NB4 (cell line): ENCODE results near the gene ANXA9.

Source experiments
- DNase-seq: peaks from one replicate; pipeline ENCODE4 v3.0.0; 2010; ENCODE audit warnings: low read depth
- H3K4me3 ChIP-seq: one replicate; pipeline ENCODE4 v1.5.1; 2011; ENCODE audit warnings: mild to moderate bottlenecking, low read depth, low read length, moderate library complexity
- MYC ChIP-seq: IDR thresholded peaks from 2 replicates; pipeline ENCODE4 v1.6.1; 2011; ENCODE audit warnings: low read depth, low read length
- POLR2A ChIP-seq: IDR thresholded peaks from 2 replicates; pipeline ENCODE4 v1.6.1; 2011; ENCODE audit warnings: mild to moderate bottlenecking; ENCODE audit not compliant: insufficient read length; ENCODE audit errors: extremely low read depth
- TF ChIP-seq, protein P1 (sequence below): IDR thresholded peaks from one replicate; pipeline ENCODE4 v1.5.1; 2012; ENCODE audit warnings: low read depth, low read length
- TF ChIP-seq, protein P2 (sequence below): IDR thresholded peaks from 2 replicates; pipeline ENCODE4 v1.6.1; 2011; ENCODE audit warnings: low read depth, low read length

Gene ANXA9

DNA sequence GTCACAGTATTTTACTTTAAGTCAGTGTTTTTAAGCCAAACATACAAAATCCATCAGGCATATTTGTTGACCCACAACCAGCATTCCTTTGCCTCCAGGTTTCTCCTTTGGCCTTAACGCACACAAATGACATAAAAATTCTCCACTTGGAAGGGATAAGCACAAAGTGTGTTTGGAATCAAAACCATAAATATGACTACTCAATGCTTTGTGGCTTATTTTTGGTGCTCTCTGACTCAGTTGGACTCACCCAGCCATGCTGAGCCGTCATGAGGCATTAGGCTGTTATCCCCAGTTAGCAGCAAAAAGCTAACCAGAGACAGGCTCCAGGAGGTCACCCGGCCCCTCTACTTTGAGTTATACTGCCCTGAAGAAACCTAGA, 27.1 kb downstream of the ANXA9 start:
- no peak for DNase-seq
- peak overlapping the region; percentile 92 for H3K4me3 ChIP-seq
- no peak for TF ChIP-seq POLR2A
- TF ChIP-seq MYC: no peak
- TF ChIP-seq, protein P1, sequence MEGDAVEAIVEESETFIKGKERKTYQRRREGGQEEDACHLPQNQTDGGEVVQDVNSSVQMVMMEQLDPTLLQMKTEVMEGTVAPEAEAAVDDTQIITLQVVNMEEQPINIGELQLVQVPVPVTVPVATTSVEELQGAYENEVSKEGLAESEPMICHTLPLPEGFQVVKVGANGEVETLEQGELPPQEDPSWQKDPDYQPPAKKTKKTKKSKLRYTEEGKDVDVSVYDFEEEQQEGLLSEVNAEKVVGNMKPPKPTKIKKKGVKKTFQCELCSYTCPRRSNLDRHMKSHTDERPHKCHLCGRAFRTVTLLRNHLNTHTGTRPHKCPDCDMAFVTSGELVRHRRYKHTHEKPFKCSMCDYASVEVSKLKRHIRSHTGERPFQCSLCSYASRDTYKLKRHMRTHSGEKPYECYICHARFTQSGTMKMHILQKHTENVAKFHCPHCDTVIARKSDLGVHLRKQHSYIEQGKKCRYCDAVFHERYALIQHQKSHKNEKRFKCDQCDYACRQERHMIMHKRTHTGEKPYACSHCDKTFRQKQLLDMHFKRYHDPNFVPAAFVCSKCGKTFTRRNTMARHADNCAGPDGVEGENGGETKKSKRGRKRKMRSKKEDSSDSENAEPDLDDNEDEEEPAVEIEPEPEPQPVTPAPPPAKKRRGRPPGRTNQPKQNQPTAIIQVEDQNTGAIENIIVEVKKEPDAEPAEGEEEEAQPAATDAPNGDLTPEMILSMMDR: no peak

DNA sequence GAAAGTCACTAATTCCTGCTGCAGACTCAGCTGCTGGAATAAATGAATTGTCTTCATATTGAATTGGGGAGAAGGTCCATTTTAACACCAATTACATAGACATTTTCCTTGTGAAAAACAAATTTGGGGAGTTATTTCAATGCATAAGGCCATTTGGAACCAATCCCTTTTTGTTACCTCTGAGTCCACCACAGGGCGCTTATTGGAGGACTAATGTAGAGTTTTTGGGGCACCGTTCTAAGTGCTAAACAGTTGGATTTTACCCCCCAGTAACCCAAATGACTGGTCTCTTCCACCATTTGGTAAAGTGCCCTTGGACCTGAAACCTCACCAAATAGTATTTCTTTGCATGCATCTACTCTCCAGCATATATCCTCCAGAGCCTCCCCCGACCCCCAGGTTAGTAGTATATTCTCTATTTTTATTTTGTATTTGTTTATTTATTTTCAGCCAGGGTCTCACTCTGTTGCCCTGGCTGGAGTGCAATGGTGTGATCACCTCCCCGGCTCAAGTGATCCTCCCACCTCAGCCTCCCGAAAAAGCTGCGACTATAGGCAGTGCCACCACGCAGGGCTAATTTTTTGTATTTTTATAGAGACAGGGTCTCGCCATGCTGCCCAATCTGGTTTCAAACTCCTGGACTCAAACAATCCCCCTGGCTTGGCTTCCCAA, 27.7 kb downstream of the ANXA9 start:
- H3K4me3 ChIP-seq: peak overlapping the region; percentile 16
- no peak for DNase-seq
- TF ChIP-seq, protein P1: no peak
- TF ChIP-seq POLR2A (no peak), MYC (no peak)
- TF ChIP-seq, protein P2, sequence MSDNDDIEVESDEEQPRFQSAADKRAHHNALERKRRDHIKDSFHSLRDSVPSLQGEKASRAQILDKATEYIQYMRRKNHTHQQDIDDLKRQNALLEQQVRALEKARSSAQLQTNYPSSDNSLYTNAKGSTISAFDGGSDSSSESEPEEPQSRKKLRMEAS: no peak

DNA sequence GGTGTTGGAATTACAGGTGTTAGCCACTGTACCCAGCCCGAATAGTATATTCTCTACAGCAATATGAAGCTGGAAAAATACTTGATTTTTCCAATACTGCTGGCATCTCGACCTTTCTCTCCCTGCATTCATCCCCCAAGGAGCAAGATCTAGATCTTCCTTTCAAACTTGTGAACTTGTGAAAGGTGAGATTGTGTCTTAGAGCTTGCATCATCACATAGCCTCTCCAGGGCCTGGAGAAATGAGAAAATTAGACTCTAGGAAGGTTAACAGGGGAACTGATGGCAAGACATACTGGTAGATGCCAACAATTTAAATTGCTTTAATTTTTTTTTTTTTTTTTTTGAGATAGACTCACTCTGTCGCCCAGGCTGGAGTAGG, 28.2 kb downstream of the ANXA9 start:
- no peak overlapping the region for H3K4me3 ChIP-seq
- TF ChIP-seq POLR2A: no peak
- TF ChIP-seq, protein P1: no peak
- TF ChIP-seq MYC: no peak
- TF ChIP-seq, protein P2: no peak
- DNase-seq: no peak

DNA sequence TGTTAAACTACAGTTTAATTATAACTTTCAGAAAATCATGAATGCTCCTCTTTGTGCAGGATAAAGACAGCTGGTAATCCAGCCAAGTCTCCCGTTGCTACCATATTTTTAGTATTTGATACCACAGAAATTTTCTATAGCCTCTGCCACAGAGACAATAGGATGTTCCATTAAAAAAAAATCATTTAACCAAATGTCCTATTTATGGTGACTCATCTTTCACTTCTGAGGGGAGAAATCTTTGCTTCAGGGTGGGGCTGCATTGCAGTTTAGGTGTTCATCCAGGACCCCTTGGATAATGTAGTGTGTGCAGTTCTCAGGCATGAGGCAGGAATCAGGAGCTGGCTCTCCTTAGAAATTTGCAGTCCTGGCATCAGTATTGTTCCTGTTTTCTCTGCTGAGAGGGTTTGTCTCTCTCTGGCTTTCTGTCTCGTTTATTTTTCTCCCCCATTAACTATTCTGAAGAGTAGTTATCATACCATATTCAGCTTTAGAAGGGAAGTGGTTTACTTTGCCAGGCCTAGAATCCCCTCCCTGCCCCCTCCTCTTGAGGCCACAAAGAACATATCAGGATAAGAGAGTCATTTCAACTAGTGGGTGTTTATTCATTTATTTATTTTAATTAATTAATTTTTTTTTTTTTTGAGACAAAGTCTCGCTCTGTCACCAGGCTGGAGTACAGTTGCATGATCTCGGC, 29.2 kb downstream of the ANXA9 start:
- TF ChIP-seq, protein P1: no peak
- no peak for TF ChIP-seq MYC
- no peak overlapping the region for H3K4me3 ChIP-seq
- peak; percentile 23 for DNase-seq

DNA sequence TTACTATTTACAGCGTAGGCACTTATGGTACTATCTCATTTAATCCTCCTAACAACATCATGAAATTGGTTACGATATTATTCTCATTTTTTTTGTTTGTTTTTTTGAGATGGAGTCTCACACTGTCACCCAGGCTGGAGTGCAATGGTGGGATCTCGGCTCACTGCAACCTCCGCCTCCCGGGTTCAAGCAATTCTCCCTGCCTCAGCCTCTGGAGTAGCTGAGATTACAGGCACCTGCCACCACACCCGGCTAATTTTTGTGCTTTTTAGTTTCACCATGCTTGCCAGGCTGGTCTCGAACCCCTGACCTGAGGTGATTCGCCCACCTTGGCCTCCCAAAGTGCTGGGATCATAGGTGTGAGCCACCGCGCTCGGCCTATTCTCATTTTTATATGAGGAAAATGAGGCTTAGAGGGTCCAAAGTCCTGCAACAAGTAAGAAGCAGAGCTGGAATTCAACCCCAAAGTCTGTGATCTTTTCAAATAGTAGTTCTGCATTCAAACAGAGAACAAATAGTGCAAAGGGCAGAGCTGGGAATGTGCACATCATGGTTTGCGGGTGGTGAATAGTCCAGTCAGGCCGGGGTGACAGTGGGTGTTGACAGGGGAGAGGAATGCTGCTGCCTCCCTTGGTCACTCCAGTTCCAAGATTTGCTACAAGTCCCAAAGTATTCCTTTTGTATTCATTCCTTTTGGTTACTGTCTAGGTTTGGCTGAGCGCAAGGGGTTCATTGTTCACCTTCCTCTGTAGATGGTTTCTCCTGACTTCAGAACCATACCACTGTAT, 30.8 kb downstream of the ANXA9 start:
- TF ChIP-seq POLR2A (no peak), MYC (no peak)
- TF ChIP-seq, protein P1: no peak
- TF ChIP-seq, protein P2: no peak
- DNase-seq: no peak
- H3K4me3 ChIP-seq: no peak overlapping the region
